HG02870 (cell line): ENCODE data around the gene CD101.

Experiments used
- ATAC-seq: cut with Tn5 transposase; IDR thresholded peaks from one replicate; pipeline ENCODE4 v1.9.1; 2021; ENCODE audit warnings: mild to moderate bottlenecking, moderate library complexity; ENCODE audit not compliant: unreplicated experiment

Gene CD101

DNA sequence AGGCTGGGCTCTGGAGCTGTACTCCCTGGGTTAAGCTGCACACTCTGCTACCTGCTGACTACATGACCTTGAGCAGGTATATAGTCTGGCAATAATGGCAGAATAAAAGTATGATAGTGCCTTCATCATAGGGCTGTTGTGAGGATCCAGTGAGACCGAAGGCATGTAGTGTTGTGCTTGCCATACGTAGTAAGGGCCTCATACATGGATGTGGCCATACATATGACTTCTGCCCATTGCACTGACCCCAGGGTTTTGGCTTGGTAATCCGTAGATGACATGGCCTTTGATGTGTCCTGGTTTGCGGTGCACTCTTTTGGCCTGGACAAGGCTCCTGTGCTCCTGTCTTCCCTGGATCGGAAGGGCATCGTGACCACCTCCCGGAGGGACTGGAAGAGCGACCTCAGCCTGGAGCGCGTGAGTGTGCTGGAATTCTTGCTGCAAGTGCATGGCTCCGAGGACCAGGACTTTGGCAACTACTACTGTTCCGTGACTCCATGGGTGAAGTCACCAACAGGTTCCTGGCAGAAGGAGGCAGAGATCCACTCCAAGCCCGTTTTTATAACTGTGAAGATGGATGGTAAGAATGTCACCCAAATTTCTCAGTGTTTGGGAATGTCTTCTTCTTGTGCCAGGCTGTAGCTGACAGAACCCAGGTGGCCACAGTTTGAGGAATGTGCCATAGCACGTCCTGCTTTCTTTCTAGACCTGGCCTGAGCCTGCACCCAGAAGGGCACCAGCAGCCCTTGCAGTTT is 17.0 kb upstream of the CD101 start:
- no peak for ATAC-seq

DNA sequence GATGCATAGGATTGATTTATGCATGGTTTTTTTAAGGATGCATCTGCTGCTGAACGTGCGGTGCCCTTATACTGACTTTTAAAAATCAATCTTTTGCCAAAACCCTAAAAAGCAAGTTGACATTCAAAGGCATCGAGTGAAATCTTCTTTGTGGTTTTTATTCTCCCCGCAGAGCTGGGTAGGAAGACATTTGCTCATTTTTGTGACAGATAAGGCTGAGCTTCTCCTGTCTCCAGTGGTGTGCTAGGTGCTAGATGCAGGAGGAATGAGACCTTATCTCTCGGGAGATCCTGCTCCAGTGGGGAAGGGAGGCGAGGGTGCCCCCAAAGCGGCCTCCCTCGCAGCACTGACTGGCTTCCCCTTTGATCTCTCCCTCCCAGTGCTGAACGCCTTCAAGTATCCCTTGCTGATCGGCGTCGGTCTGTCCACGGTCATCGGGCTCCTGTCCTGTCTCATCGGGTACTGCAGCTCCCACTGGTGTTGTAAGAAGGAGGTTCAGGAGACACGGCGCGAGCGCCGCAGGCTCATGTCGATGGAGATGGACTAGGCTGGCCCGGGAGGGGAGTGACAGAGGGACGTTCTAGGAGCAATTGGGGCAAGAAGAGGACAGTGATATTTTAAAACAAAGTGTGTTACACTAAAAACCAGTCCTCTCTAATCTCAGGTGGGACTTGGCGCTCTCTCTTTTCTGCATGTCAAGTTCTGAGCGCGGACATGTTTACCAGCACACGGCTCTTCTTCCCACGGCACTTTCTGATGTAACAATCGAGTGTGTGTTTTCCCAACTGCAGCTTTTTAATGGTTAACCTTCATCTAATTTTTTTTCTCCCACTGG is 14.9 kb upstream of the CD101 start:
- ATAC-seq = no peak

DNA sequence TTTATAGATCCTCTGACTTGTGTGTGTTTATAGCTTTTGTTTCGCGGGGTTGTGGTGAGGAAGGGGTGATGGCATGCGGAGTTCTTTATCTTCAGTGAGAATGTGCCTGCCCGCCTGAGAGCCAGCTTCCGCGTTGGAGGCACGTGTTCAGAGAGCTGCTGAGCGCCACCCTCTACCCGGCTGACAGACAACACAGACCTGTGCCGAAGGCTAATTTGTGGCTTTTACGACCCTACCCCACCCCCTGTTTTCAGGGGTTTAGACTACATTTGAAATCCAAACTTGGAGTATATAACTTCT is 14.4 kb upstream of the CD101 start:
- ATAC-seq = no peak

DNA sequence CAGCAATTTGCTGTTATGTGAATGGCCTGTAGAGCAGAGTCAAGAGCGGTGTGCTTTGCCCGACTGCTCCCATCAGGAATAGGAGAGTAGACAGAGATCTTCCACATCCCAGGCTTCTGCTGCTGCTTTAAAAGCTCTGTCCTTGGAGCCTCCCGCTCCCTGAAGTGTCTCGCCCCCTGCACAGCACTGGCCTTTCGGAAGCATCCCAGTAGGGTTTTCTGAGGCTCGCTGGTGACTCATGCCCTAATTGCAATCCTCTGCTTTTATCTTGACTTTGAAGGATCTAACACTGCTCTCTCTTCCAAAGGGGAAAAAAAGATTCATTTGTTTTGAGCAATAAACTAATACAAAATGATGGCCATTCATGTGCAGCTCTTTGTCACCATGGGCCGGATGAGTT is 13.3 kb upstream of the CD101 start:
- ATAC-seq = no peak

DNA sequence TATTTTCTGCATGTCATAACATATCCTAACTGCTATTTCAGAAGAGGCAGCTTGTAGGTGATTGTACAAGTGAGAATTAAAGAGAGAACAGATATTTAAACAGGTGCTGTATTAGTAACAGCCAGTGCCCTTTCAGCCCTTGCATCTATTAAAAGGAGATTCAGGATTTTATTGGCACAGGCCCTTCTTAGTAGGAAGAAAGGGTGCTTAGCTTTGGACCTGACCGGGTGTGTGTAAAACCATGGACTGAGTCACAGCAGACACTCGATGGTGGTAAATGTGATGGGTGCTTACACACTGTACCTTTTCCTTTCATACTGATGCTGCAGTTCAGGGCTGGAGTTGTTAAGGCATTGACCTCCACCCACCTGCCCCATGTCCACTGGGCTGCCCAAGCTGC is 12.7 kb upstream of the CD101 start:
- ATAC-seq = no peak

DNA sequence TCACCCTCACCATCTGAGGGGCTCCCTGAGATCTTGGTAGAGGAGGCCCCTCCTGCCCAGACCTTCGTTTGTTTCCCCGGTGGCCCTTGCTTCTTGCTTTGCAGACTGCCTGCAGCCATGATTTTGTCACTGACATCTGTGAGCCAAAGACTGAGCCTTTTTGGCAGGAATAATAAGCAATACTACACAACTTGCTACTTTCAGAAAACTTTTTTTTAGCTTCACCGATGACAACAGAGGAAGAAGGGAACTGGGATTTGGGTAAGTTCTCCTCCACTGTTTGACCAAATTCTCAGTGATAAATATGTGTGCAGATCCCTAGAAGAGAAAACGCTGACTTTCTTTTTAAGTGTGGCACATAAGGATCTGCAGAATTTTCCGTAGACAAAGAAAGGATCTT is 11.7 kb upstream of the CD101 start:
- no peak for ATAC-seq

DNA sequence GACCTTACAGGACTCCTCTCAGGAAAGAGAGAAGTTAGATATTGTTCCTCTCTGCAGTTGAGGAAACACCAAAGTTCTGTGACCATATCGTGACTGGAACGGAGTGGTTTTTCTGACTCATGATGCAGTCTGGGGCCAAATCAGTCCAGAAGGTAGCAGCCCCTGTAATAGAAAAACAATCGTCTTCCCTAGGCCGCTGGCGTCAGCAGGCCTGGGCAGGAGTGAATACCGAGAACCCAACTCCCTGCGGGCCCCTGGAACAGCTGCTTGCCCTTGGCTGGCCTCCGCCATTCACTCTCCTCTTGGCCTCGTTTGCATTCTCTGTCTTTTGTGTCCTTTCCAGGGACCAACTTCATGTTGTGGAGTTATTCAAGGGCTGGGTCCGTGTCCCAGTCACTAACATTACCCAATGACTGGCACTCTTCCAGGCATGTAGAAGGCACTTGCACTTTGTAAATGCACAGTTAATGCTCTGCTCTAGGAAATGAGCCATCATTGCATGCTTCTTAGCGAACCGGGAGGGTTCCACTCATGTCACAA is 10.9 kb upstream of the CD101 start:
- no peak for ATAC-seq

DNA sequence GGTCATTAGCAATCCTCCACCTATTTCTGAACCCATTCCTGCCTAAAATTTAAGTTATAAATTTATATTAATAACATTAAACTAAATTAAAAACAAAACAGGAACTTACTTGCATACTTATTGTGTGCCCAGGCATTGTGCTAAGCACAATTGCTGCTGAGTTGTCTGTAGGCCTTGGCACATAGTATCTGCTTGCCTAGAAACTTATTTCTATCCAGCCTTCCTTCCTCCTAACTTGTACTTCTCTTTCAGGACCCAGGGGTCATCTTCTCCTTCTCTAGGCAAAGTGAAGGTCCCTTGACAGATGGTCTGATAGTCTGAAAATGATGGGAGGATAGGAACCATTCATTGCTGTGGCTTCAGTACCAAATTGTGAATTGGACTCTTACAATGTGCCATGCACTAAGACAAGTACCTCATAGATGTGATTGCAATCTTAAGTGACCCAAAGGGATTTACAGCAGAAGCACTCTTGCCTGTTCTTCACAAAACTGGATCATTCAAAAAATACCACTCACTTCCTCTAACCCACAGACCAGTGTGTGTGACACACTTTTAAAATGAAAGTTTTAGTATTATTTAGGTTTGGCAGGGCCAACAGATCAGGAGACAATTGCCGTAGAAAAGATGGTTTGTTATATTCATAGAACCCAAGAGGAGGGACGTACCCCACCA is 10.3 kb upstream of the CD101 start:
- no peak for ATAC-seq

DNA sequence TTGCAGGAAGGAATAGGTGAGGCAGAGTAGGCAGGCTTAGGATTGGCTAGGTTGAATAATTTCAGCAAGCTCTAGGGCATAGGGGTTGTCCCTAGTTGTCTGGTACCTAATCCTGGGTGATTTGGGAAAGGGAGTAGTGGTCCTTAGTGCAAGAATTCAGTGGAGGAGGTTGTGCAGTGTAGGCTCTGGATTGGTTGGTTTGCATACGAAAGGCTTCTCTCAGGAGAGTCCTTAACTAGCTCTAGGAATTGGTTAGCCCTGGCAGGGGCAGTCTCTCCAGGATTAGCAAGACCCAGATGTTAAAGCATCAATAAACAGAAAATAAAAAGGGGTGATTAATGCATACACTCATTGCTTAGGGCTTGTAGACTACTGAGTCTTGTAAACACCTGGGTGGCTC is 9.6 kb upstream of the CD101 start:
- no peak for ATAC-seq

DNA sequence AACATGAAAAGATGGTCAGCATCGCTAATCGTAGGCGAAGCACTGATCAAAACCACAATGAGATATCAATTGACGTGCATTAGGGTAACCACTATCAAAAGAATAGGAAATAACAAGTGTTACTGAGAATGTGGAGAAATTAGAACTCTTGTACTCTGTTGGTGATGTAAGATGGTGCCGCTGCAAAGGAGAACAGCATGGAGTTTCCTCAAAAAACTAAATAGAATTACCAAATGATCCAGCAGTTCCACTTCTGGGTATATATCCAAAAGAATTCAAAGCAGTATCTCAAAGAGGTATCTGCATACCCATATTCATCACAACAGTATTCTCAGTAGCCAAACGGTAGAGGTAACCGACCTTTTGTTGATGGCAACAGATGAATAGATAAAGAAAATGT is 8.3 kb upstream of the CD101 start:
- no peak for ATAC-seq

DNA sequence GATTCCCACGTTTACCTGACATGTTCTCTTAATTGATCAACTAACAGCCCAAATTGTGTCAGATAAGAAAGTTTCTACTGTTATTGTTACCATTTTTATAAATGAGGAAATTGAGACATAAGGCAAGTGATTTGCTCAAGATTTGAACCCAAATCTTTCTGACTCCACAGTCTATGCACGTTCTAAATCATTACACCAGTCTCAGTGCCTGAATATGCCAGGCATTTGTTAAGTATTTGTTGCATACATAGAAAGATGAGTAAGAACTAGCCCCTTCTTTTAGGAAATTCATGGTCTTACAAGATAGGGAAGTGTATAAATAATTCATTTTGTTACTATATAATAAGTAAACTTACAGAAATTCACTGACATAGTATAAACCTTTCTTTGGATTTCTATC is 7.1 kb upstream of the CD101 start:
- ATAC-seq = no peak

DNA sequence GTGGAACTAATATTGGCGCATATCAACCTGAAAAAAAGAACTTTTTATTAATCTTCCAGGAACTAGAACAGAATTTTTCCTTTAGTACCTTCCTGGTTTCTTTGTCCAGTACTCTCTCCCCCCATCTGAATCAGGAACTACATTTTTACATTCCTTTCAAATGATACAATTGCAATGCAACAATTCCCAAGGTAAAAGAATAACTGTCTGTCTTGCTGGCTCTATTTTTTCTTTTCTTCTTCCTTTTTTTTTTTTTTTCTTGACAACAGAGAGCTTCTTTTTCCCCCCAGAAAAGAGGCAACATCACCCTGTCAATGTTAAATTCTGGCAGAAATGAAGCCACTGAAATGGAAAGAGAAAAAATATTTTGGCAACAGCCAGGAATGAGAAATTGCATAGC is 4.5 kb upstream of the CD101 start:
- no peak for ATAC-seq

DNA sequence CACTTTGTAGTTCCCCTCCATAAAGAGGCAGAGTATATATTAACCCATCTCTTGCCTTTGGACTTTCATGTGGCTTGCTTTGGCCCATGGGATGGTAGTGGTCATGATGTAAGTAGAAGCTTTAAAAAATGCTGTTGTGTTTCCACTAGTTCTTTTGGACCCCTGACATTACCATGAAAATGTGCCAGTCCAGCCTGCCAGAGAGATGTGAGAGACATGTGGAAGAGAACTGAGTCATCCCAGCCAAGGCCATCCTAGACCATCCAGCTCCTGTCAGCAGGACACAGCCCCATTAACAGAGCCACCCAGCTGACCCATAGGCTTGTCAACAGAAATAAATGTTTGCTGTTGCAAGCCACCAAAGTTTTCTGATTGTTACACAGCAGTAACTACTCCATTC is 3.9 kb upstream of the CD101 start:
- ATAC-seq = no peak

DNA sequence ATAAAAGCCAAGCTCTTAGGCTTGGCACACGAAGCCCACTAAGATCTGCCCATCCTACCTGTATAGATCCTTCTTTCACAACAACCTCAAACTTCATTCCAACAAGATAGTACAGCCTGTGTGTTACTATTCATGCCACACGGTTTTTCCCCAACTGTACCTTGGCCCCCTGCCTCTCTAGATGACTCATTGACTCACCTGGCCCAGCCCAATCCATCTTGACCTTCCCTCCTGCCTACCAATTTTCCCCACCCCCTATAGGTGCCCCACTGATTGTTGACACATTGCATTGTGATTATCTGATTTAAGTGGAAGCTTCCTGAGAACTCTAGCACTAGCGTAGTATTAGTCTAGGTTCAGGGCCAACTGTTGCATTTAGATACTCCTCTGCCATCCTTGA is 2.0 kb upstream of the CD101 start:
- ATAC-seq = no peak

DNA sequence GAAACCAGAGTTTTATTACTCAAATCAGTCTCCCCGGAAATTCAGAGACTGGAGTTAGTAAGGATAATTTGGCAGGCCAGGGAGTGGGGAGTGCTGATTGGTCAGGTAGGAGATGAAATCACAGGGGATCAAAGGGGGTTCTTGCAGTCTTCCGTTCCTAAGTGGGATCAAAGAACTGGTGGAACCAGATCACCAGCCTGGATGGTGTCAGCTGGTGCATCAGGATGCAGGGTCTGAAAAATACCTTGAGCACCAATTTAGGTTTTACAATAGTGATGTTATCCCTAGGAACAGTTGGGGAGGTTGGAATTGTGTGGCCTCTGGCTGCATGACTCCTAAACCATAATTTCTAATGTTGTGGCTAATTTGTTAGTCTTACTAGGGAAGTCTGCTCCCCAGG is 1.4 kb upstream of the CD101 start:
- ATAC-seq = no peak

DNA sequence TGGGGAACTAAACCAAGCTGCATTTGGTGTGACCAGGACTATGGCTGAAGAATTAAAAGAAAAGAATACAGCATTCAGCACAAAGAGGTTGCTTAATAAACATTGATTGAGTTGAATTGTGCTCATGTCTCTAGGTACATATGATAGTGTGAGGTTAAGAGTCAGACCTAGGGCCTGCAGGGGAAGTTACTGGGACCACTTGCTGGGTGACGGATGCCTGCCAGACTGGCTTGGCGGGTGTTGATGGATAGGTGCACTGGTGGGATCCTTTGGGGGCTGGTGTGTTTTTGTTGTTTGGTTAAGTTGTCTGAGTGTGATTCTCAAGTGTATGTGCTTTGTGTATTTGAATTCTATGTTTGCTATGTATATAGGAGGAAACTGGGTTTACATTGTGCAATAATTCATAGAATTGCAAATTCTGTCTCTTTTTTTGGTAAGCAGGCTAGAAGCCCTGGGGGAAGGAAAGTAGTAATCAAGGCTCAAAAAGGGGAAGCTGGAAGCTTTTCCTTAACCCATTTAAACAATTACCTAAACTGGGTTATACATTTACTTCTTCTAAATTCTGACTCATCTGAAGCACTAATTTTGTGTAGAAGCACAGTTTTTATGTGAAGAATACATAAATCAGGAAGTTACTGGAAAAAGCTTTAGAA is 1.8 kb downstream of the CD101 start:
- no peak for ATAC-seq

DNA sequence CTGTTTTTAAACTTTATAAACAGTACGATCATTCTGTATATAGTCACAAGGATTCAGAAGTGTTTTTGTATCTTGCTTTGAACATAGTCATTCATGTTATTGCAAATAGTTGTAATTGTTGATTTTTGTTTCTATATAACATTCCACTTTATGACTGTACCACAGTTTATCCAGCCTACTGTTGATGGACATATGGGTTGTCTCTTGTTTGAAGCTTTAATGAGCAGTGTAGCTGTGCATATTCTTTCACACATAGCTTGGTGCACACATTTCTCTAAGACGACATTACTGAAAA is 6.1 kb downstream of the CD101 start:
- no peak for ATAC-seq

DNA sequence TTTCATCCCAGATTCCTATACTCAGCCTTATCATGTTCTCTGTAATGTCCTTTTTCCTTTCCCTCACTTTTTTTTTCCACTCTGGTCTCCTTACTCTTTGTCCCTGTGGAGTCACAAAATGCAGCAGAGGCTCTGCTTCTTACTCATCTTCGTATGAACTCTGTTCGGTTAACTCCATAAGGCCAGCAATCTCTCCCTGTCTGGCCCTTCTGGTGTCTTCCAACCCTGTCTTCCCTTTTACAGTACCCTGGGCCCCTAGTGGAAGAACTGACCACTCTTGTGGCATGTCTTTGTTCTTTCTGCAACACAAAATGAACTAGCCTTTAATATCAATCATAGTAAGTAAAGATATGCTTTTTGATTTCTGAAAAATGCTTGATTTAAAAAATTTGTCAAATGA is 7.1 kb downstream of the CD101 start:
- ATAC-seq = no peak

DNA sequence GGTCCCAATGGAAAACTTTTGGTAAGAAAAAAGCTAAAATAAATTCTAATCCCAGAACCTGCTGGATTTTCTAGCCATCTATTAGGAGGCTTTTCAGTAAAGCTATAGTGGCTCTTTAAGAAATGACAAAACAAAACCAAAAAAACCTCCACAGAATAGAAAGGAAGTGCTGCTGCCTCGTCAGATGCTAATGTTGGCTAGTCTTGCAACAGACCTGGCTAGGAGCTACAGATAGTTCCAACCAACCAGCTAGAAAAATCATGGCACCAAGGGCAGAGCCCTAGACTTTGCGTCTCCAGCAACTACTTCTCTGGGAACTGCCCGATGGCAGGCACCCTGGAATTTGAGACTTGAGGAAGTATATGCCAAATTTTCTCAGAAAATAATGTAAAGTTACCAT is 7.6 kb downstream of the CD101 start:
- no peak for ATAC-seq

DNA sequence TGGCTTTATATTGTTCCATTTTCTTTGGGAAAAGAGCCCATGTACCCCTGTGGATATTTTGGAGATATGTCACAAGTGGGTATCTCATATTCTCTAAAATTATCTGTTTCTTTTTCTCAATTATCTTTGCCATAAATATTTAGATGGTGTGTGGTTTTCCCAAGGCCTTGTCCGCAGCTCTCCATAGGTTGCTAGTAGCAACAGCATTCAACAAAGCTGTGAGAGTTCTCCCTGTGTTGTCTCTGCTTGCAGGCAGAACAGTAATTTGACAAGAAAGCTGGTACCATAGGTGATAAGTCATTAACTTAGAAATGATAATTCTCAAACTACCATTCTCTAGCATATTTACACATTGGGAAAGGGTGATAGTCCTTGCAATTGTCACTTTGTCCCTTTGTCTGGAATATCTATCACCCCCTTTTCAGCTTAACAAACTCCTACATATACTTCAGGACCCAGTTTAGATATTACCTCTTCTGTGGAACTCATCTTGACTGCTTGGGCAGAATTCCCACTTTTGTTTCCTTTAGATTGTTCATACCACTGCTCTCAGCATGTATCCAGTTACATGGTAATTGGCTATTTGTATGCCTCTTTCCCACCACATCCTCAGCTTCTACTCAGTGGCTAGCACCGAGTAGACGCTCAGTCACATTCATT is 8.9 kb downstream of the CD101 start:
- no peak for ATAC-seq

DNA sequence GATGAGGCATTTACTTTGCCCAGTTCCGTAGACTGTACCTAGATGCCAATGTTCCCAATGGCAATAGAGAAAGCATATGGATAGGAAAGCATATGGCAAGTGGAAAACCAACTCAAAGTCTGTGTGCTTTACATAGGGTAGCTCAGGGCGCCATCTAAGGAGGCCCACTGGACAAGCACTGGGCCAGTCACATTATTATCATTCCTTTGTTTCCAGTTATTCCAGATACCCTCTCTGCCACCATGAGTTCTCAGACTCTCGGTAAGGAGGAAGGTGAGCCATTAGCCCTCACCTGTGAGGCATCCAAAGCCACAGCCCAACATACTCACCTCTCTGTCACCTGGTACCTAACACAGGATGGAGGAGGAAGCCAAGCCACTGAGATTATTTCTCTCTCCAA is 9.8 kb downstream of the CD101 start:
- no peak for ATAC-seq
